ENCODE data around the gene DLGAP4. TPM values are rescaled to one million over a fixed set of nuclear protein-coding genes. Genes with fewer than 3 reads are reported as not detected.

Gene DLGAP4
- polyA plus RNA-seq, 1 of the 3 experiments (the other 2 are of a cell fraction): 31.2 TPM

GRCh38 chr20:36373089-36373488, 67.0 kb downstream of the DLGAP4 start:
- no peaks in the 10 kb centered on the region for H3K36me3 ChIP-seq (replicated peaks in 1 of 2; ENCODE audit: control insufficient read depth in 1 of 2, insufficient read depth in 2 of 2, low read length in 1 of 2)
- TF ChIP-seq RCOR1 (IDR thresholded peaks at IDR 0.05; ENCODE audit: low read length) (no peak), SMC3 (IDR thresholded peaks at IDR 0.05; ENCODE audit: low read depth, low read length) (no peak), EZH2phosphoT487 (IDR thresholded peaks at IDR 0.05; ENCODE audit: borderline replicate concordance, low read depth) (no peak), NRF1 (IDR thresholded peaks at IDR 0.05; ENCODE audit: low read depth, low read length) (no peak)
- H3K9me3 ChIP-seq: no peaks in the 10 kb centered on the region
- no peaks in the 10 kb centered on the region for H3K79me2 ChIP-seq (ENCODE audit: insufficient read depth)
- CTCF ChIA-PET: no interaction called here
- H3K4me3 ChIP-seq (ENCODE audit: low read depth in 2 of 2, low read length in 1 of 2): no peak overlapping the region
- H3K4me2 ChIP-seq: no peak overlapping the region
- no peaks in the 10 kb centered on the region for H3K27me3 ChIP-seq (ENCODE audit: insufficient read depth)
- H4K20me1 ChIP-seq (ENCODE audit: insufficient read depth): no peaks in the 10 kb centered on the region
- H3K4me1 ChIP-seq (ENCODE audit: control insufficient read depth in 1 of 2, insufficient read depth in 2 of 2, low read depth in 1 of 2, low read length in 1 of 2): no peaks in the 10 kb centered on the region
- WGBS (ENCODE audit: low lambda C conversion rate): 14% methylated on average over 1 of the region's 1 CpG
- no peaks in the 10 kb centered on the region for H3K9me2 ChIP-seq
- no peak overlapping the region for H2AFZ ChIP-seq (ENCODE audit: low read depth)
- H3F3A ChIP-seq (replicated peaks; ENCODE audit: insufficient read depth): no peaks in the 10 kb centered on the region
- DNase-seq: no peak
- H3K9ac ChIP-seq: no peak overlapping the region
- no peak overlapping the region for H3K27ac ChIP-seq (ENCODE audit: low read depth in 2 of 2, low read length in 1 of 2)
- POLR2A ChIA-PET: no interaction called here

- POLR2A ChIA-PET: no interaction called here
- Histone ChIP-seq H3K27ac (ENCODE audit: low read depth in 2 of 2, low read length in 1 of 2) (no peak overlapping the region), H3K9me2 (no peaks in the 10 kb centered on the region), H3K9me3 (no peaks in the 10 kb centered on the region), H3K36me3 (replicated peaks in 1 of 2; ENCODE audit: control insufficient read depth in 1 of 2, insufficient read depth in 2 of 2, low read length in 1 of 2) (no peaks in the 10 kb centered on the region), H3F3A (replicated peaks; ENCODE audit: insufficient read depth) (no peaks in the 10 kb centered on the region), H3K4me3 (ENCODE audit: low read depth in 2 of 2, low read length in 1 of 2) (no peak overlapping the region), H3K79me2 (ENCODE audit: insufficient read depth) (no peaks in the 10 kb centered on the region), H3K4me1 (ENCODE audit: control insufficient read depth in 1 of 2, insufficient read depth in 2 of 2, low read depth in 1 of 2, low read length in 1 of 2) (no peaks in the 10 kb centered on the region), H3K9ac (no peak overlapping the region), H3K4me2 (no peak overlapping the region), H2AFZ (ENCODE audit: low read depth) (no peak overlapping the region), H4K20me1 (ENCODE audit: insufficient read depth) (no peaks in the 10 kb centered on the region), H3K27me3 (ENCODE audit: insufficient read depth) (no peaks in the 10 kb centered on the region)
- TF ChIP-seq NFIC (IDR thresholded peaks at IDR 0.05; ENCODE audit: borderline replicate concordance): no peak
- TF ChIP-seq CHD2 (IDR thresholded peaks at IDR 0.05; ENCODE audit: low read length, partially characterized antibody): no peak
- no peak for TF ChIP-seq FOXJ3 (CRISPR knock-in tag; IDR thresholded peaks at IDR 0.05)
- no peak for DNase-seq
- WGBS (ENCODE audit: low lambda C conversion rate): 40% methylated on average over 4 of the region's 4 CpGs
- CTCF ChIA-PET: interaction anchor here (1.0 to 1.1 kb wide), 2 partner anchors 9 to 25 kb away, joined by 3 read pairs; no protein-coding TSS in a partner anchor
Observed at GRCh38 chr20:36374995-36375394, 68.9 kb downstream of the DLGAP4 start.

GRCh38 chr20:36377348-36378326, 71.5 kb downstream of the DLGAP4 start:
- no peak overlapping the region for H3K4me3 ChIP-seq (ENCODE audit: low read depth in 2 of 2, low read length in 1 of 2)
- H3F3A ChIP-seq (replicated peaks; ENCODE audit: insufficient read depth): no peaks in the 10 kb centered on the region
- no peak overlapping the region for H2AFZ ChIP-seq (ENCODE audit: low read depth)
- H3K79me2 ChIP-seq (ENCODE audit: insufficient read depth): no peaks in the 10 kb centered on the region
- H3K9me2 ChIP-seq: no peaks in the 10 kb centered on the region
- H3K36me3 ChIP-seq (replicated peaks in 1 of 2; ENCODE audit: control insufficient read depth in 1 of 2, insufficient read depth in 2 of 2, low read length in 1 of 2): no peaks in the 10 kb centered on the region
- H3K9me3 ChIP-seq: no peaks in the 10 kb centered on the region
- H3K4me1 ChIP-seq (ENCODE audit: control insufficient read depth in 1 of 2, insufficient read depth in 2 of 2, low read depth in 1 of 2, low read length in 1 of 2): no peaks in the 10 kb centered on the region
- ChIA-PET CTCF (interaction anchor here (0.9 to 1.6 kb wide), 4 partner anchors 10 to 61 kb away, joined by 3 to 5 read pairs (median 4); no protein-coding TSS in a partner anchor), POLR2A (interaction anchor here (0.6 kb wide), 1 partner anchor 178 kb away, joined by 3 read pairs; no protein-coding TSS in a partner anchor)
- H3K27me3 ChIP-seq (ENCODE audit: insufficient read depth): no peaks in the 10 kb centered on the region
- DNase-seq: no peak
- no peak overlapping the region for H3K4me2 ChIP-seq
- H3K9ac ChIP-seq: no peak overlapping the region
- H3K27ac ChIP-seq (ENCODE audit: low read depth in 2 of 2, low read length in 1 of 2): no peak overlapping the region
- WGBS (ENCODE audit: low lambda C conversion rate): 58% methylated on average over 21 of the region's 22 CpGs
- H4K20me1 ChIP-seq (ENCODE audit: insufficient read depth): no peaks in the 10 kb centered on the region
- no peak for TF ChIP-seq IRF3 (IDR thresholded peaks at IDR 0.05; ENCODE audit: low read depth, low read length)
- no peak for TF ChIP-seq CHD2 (IDR thresholded peaks at IDR 0.05; ENCODE audit: low read length, partially characterized antibody)
- no peak for TF ChIP-seq SIN3A (IDR thresholded peaks at IDR 0.05; ENCODE audit: borderline replicate concordance, low read depth, low read length)
- TF ChIP-seq NFIC (IDR thresholded peaks at IDR 0.05; ENCODE audit: borderline replicate concordance): no peak
- TF ChIP-seq EZH2phosphoT487 (IDR thresholded peaks at IDR 0.05; ENCODE audit: borderline replicate concordance, low read depth): no peak
- no peak for TF ChIP-seq FOXM1 (IDR thresholded peaks at IDR 0.05; ENCODE audit: low read depth)
- no peak for TF ChIP-seq RFX5 (IDR thresholded peaks at IDR 0.05; ENCODE audit: low read length)
- TF ChIP-seq EP300 (IDR thresholded peaks at IDR 0.05; ENCODE audit: borderline replicate concordance in 1 of 2, low read depth in 1 of 2, low read length in 1 of 2): no peak
- TF ChIP-seq JUND (IDR thresholded peaks at IDR 0.05): no peak
- TF ChIP-seq YY1 (IDR thresholded peaks at IDR 0.05; ENCODE audit: low read depth): no peak
- no peak for TF ChIP-seq CTCF (IDR thresholded peaks at IDR 0.05)
- no peak for TF ChIP-seq USF1 (IDR thresholded peaks at IDR 0.05; ENCODE audit: borderline replicate concordance, low read depth)

Measured in SK-N-SH (cell line).